Left ventricle myocardium superior (tissue), 1 donor: ENCODE measurements around the gene SLC44A1. TPM values are rescaled to one million over a fixed set of nuclear protein-coding genes. Genes with fewer than 3 reads are reported as not detected.

Experiments
- ATAC-seq: fragments of 200-7000 bp; cut with Tn5 transposase; one replicate; pipeline ENCODE4 v1.9.1; 2020; ENCODE audit warnings: mild to moderate bottlenecking, moderate library complexity
- DNase-seq: peaks from one replicate; pipeline ENCODE4 v3.0.0-alpha.2; 2020
- intact Hi-C: fragments of 100-400 bp; cut with micrococcal nuclease; formaldehyde crosslinking; loops from one replicate; pipeline ENCODE4 v1.11.0; 2022
- long read RNA-seq: library from polyadenylated mRNA; unstranded; transcript quantifications from one replicate; pipeline ENCODE4 v2.0.0, GENCODE V29; 2021
- total RNA-seq: library from RNA; stranded (reverse); fragmentation: NEBNext Ultra II Directional; extraction: Animal tissue kit (Norgen Biotek cat#: 25700); gene quantifications from one replicate; pipeline ENCODE4 v1.2.1, GENCODE V29; 2021
- donor health status: DM: no; HTN: yes; CAD: no; lungs with severe emphysema.

SLC44A1 gene
- total RNA-seq = 14.3 TPM
- long read RNA-seq, full-length matches to known transcripts = 51 of 57 reads
- long read RNA-seq, partial matches to known transcripts = 1 of 57 reads
- long read RNA-seq, other reads (novel, unspliced or antisense) = 5 of 57 reads

- intact Hi-C loops = no loop called here
- DNase-seq (peak; percentile 99), ATAC-seq (peak; percentile 97)
Measured at GRCh38 chr9:105244003-105244733, at the start of gene SLC44A1. Gene SLC44A1 (plus strand): TSS chr9:105244651. CDS start chr9:105244869, 218 bp downstream.

- intact Hi-C loops = no loop called here
- no peak for DNase-seq
- no peak for ATAC-seq
Measured at GRCh38 chr9:105195259-105195658, 49.2 kb upstream of the SLC44A1 start.

GRCh38 chr9:105198023-105198422 lies 46.4 kb upstream of the SLC44A1 start:
- no peak for ATAC-seq
- intact Hi-C loops = no loop called here
- DNase-seq = no peak

GRCh38 chr9:105198865-105199264 lies 45.6 kb upstream of the SLC44A1 start:
- ATAC-seq (no peak), DNase-seq (no peak)
- intact Hi-C loops = no loop called here

GRCh38 chr9:105204416-105204815 lies 40.0 kb upstream of the SLC44A1 start:
- intact Hi-C loops = no loop called here
- ATAC-seq = no peak
- no peak for DNase-seq

- intact Hi-C loops = no loop called here
- DNase-seq (peak; percentile 48), ATAC-seq (peak; percentile 99)
Measured at GRCh38 chr9:105205787-105206495, 38.5 kb upstream of the SLC44A1 start.

- no peak for ATAC-seq
- intact Hi-C loops = no loop called here
- no peak for DNase-seq
Measured at GRCh38 chr9:105206496-105206820, 38.0 kb upstream of the SLC44A1 start.

- no peak for ATAC-seq
- intact Hi-C loops = no loop called here
- no peak for DNase-seq
Measured at GRCh38 chr9:105206821-105207699, 37.4 kb upstream of the SLC44A1 start.

GRCh38 chr9:105216440-105217178 lies 27.8 kb upstream of the SLC44A1 start:
- intact Hi-C loops = no loop called here
- DNase-seq = peak; percentile 53
- ATAC-seq = peak; percentile 76

GRCh38 chr9:105218673-105219072 lies 25.8 kb upstream of the SLC44A1 start:
- no peak for ATAC-seq
- DNase-seq = no peak
- intact Hi-C loops = no loop called here

GRCh38 chr9:105219291-105219805 lies 25.1 kb upstream of the SLC44A1 start:
- intact Hi-C loops = no loop called here
- DNase-seq (no peak), ATAC-seq (no peak)

- no peak for DNase-seq
- ATAC-seq = no peak
- intact Hi-C loops = no loop called here
Measured at GRCh38 chr9:105220451-105220850, 24.0 kb upstream of the SLC44A1 start.

GRCh38 chr9:105223544-105224140 lies 20.8 kb upstream of the SLC44A1 start:
- intact Hi-C loops = no loop called here
- no peak for DNase-seq
- no peak for ATAC-seq

GRCh38 chr9:105226055-105226454 lies 18.4 kb upstream of the SLC44A1 start:
- ATAC-seq (no peak), DNase-seq (no peak)
- intact Hi-C loops = no loop called here

- ATAC-seq = no peak
- DNase-seq = no peak
- intact Hi-C loops = no loop called here
Measured at GRCh38 chr9:105232207-105232606, 12.2 kb upstream of the SLC44A1 start.

GRCh38 chr9:105233873-105234272 lies 10.6 kb upstream of the SLC44A1 start:
- no peak for DNase-seq
- ATAC-seq = no peak
- intact Hi-C loops = no loop called here

GRCh38 chr9:105236261-105236660 lies 8.2 kb upstream of the SLC44A1 start:
- ATAC-seq (no peak), DNase-seq (no peak)
- intact Hi-C loops = no loop called here

- DNase-seq (no peak), ATAC-seq (no peak)
- intact Hi-C loops = no loop called here
Measured at GRCh38 chr9:105237246-105237645, 7.2 kb upstream of the SLC44A1 start.

- DNase-seq = no peak
- intact Hi-C loops = no loop called here
- ATAC-seq = no peak
Measured at GRCh38 chr9:105238302-105238701, 6.1 kb upstream of the SLC44A1 start.
